Measurements from ENCODE around the gene CCR1.

GRCh38 chr3:46228260-46229242 lies 20.4 kb upstream of the CCR1 start:
- TF ChIP-seq, protein P1, sequence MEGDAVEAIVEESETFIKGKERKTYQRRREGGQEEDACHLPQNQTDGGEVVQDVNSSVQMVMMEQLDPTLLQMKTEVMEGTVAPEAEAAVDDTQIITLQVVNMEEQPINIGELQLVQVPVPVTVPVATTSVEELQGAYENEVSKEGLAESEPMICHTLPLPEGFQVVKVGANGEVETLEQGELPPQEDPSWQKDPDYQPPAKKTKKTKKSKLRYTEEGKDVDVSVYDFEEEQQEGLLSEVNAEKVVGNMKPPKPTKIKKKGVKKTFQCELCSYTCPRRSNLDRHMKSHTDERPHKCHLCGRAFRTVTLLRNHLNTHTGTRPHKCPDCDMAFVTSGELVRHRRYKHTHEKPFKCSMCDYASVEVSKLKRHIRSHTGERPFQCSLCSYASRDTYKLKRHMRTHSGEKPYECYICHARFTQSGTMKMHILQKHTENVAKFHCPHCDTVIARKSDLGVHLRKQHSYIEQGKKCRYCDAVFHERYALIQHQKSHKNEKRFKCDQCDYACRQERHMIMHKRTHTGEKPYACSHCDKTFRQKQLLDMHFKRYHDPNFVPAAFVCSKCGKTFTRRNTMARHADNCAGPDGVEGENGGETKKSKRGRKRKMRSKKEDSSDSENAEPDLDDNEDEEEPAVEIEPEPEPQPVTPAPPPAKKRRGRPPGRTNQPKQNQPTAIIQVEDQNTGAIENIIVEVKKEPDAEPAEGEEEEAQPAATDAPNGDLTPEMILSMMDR (conservative IDR thresholded peaks at IDR 0.05; ENCODE audit: low read depth, low read length) = no peak
- TF ChIP-seq RFX5 (IDR thresholded peaks at IDR 0.05; ENCODE audit: low read depth, low read length) (no peak), POLR2A (IDR thresholded peaks at IDR 0.05; ENCODE audit: low read depth, low read length) (no peak), CEBPB (IDR thresholded peaks at IDR 0.05; ENCODE audit: low read depth, low read length) (peak; percentile 29; the same call in 1 of the 2 replicates), MAFK (IDR thresholded peaks at IDR 0.05; ENCODE audit: low read depth, low read length) (no peak), RCOR1 (IDR thresholded peaks at IDR 0.05; ENCODE audit: insufficient replicate concordance, low read length) (no peak), RAD21 (IDR thresholded peaks at IDR 0.05; ENCODE audit: low read length) (no peak), BHLHE40 (IDR thresholded peaks at IDR 0.05; ENCODE audit: low read depth, low read length) (peak; percentile 66; the same call in 1 of the 2 replicates), SMC3 (IDR thresholded peaks at IDR 0.05; ENCODE audit: low read depth, low read length) (no peak), CHD1 (IDR thresholded peaks at IDR 0.05; ENCODE audit: low read depth, low read length) (no peak), MXI1 (IDR thresholded peaks at IDR 0.05; ENCODE audit: borderline replicate concordance, low read depth, low read length) (0 out of 2 replicates have a peak, but pooled peaks have one; percentile 43)

Data from IMR-90 (cell line).